ENCODE measurements around the gene LRRC72.

Gene LRRC72

DNA sequence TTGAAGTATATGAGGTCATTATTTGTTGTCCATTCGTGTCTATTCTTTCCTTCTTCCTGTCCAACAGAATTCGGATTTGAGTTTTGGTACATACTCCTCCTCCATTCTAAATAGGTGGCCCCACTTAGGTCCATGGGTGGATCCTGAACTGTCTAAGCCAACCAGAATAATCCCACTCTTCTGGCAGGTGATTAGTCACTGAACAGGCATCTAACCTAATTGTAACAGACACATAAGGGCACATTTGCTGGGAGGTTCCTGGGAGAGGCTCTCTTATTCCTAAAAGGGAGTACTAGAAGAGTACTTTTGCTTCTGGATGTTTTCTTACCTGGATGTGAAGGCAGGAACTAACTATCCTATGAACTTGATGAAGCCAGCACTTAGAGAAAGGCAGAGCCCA is 16.8 kb downstream of the LRRC72 start:
- no peak for DNase-seq (ENCODE audit: low read depth)
- H3K4me3 ChIP-seq (ENCODE audit: low read depth, low read length), result no peak overlapping the region
- TF ChIP-seq, protein P1, sequence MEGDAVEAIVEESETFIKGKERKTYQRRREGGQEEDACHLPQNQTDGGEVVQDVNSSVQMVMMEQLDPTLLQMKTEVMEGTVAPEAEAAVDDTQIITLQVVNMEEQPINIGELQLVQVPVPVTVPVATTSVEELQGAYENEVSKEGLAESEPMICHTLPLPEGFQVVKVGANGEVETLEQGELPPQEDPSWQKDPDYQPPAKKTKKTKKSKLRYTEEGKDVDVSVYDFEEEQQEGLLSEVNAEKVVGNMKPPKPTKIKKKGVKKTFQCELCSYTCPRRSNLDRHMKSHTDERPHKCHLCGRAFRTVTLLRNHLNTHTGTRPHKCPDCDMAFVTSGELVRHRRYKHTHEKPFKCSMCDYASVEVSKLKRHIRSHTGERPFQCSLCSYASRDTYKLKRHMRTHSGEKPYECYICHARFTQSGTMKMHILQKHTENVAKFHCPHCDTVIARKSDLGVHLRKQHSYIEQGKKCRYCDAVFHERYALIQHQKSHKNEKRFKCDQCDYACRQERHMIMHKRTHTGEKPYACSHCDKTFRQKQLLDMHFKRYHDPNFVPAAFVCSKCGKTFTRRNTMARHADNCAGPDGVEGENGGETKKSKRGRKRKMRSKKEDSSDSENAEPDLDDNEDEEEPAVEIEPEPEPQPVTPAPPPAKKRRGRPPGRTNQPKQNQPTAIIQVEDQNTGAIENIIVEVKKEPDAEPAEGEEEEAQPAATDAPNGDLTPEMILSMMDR (IDR thresholded peaks at IDR 0.05; ENCODE audit: control insufficient read depth, extremely low read depth, insufficient read depth), result no peak

DNA sequence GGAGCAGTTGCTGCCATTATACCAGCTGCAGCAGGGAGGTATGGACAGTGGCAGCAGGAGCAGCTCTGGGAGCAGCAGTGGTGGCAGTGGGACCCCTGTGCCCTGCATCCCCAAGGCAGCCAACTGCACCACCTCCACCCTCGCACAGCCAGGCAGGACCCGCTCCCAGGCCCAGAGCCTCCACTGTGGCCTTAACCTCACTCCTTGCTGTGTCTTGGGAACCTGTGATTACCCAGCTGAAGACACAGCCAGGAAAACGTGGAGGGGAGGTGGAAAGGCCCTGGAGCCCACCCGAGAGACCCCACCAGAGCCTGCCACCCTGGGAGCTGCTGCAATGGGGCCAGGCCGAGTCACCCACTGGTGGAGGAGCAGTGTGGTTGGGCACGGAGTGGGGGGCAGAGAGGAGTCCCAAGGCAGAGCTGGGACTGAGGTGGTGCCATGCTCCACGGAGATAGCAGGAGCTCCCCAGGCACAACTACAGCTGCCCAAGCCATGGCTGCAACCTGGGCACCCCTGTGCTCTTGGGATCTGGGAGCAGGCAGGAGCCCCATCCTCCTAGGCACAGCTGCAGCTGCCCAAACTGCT is 20.4 kb downstream of the LRRC72 start:
- TF ChIP-seq, protein P1 (IDR thresholded peaks at IDR 0.05; ENCODE audit: control insufficient read depth, extremely low read depth, insufficient read depth), result no peak

DNA sequence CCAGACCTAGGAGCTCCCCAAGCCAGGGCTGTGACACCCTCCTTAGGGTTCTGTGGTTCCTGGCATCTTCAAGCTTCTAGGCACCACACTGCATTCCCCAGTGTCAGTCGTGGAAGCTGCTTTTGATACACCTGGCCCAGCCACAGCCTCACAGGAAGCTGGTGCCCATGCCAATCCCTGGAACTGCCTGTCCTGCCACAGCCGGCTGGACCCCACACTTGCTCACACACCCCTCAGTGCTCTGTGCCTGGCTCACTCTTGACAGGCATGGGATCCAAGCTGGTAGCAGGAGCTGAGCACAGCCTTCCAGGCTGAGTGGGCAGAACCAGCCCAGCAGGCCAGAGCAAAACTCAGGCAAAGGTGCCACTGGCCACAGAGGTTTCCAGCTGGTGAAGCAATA is 21.8 kb downstream of the LRRC72 start:
- H3K4me3 ChIP-seq (ENCODE audit: low read depth, low read length), result no peak overlapping the region
- no peak for DNase-seq (ENCODE audit: low read depth)
- TF ChIP-seq, protein P1 (IDR thresholded peaks at IDR 0.05; ENCODE audit: control insufficient read depth, extremely low read depth, insufficient read depth), result no peak

More for the DNA sequence above, 20.4 kb downstream of the LRRC72 start:
- no peak for DNase-seq (ENCODE audit: low read depth)
- H3K4me3 ChIP-seq (ENCODE audit: low read depth, low read length), result no peak overlapping the region

DNA sequence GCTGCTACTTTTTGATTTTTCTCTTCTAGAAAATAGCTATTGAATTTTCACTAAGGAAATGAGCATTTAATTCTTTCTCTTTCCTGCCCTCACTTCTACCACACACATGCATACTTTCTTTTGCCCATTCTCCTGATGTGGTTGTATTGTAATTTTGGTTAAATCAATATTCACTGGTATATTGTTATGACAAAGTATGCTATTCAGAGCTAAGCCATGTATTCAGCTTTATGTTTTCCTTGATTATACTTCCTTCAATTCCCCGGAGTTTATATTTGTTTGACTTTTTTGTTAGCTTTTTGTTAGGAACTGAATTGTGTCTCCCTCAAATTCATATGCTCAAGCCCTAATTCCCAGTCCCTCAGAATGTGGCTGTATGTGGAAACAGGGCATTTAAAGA is 24.0 kb downstream of the LRRC72 start:
- no peak overlapping the region for H3K4me3 ChIP-seq (ENCODE audit: low read depth, low read length)
- TF ChIP-seq, protein P1 (IDR thresholded peaks at IDR 0.05; ENCODE audit: control insufficient read depth, extremely low read depth, insufficient read depth), result no peak
- no peak for DNase-seq (ENCODE audit: low read depth)

DNA sequence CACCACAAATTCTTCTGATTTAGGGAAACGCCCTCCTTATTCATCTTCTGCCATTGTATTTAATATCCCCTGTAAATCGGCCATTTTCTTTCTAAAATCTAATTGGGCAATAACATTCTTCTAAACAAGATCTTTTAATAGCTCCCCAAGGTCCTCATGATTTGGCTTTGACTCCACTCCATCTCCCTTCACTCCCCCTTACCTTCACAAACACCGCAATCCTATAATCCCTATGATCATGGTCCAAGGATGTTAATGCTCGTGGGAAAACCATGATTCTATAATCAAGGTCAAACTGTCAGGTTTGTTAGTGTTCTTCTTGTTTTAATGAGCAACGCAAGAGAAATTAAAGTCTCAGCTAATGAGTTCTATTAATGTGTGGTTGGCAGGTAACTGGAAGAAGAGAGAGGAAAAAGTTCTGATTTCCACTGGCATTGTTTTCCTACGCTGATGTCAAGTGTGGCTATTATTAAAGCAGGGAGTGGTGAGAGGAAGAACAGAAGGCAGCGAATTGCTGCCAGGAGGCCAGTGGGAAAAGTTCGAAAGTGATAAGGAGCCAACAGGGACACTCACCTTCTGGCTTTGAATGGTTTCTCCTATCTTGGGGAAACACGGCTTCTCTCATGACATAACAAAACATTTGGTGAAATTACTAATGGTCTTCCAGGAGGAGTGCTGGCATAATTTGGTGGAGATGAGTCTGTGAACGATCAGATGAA is 28.1 kb downstream of the LRRC72 start:
- no peak overlapping the region for H3K4me3 ChIP-seq (ENCODE audit: low read depth, low read length)
- no peak for DNase-seq (ENCODE audit: low read depth)
- TF ChIP-seq, protein P1 (IDR thresholded peaks at IDR 0.05; ENCODE audit: control insufficient read depth, extremely low read depth, insufficient read depth), result no peak

DNA sequence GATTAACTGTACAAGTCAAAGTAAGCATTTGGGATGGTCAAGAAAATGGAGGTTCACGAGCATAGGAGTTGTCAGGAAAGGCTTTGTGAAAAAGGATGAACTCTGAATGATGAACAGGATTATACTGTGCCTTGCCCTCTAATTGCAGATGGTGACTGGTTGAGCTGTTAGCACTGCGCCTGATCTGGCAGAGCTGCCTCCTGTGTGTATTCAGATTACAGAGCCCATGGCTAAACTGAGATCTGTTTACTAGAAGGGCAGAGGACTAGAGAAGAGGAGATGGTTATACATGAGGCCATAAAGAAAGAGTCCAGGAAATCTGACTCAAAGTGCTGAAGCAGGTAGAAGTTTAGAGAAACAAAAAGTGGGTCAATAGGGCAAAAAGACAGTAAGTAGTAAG is 29.7 kb downstream of the LRRC72 start:
- no peak for DNase-seq (ENCODE audit: low read depth)
- H3K4me3 ChIP-seq (ENCODE audit: low read depth, low read length), result no peak overlapping the region
- TF ChIP-seq, protein P1 (IDR thresholded peaks at IDR 0.05; ENCODE audit: control insufficient read depth, extremely low read depth, insufficient read depth), result no peak
